ENCODE results near the gene SPEG. TPM values are rescaled to one million over a fixed set of nuclear protein-coding genes. Genes with fewer than 3 reads are reported as not detected.

Gene SPEG
- polyA plus RNA-seq, 1 donor (not counting 4 experiments of a cell fraction or from before 2014, with no cell fraction given), result 18.8 TPM

GRCh38 chr2:219523031-219523671 lies 88.5 kb downstream of the SPEG start:
- H3K27me3 ChIP-seq (ENCODE audit: control insufficient read depth, extremely low read depth, insufficient read depth, low read length), result peaks cover 50% of the 10 kb centered on the region
- no peaks in the 10 kb centered on the region for H3K79me2 ChIP-seq (ENCODE audit: control insufficient read depth, insufficient read depth, low read length)
- no peak overlapping the region for H3K27ac ChIP-seq (ENCODE audit: control insufficient read depth, insufficient read depth, low read length)
- FAIRE-seq, result no peak
- H3K4me2 ChIP-seq (ENCODE audit: control insufficient read depth, extremely low read depth, insufficient read depth, low read depth, low read length), result peak overlapping the region; percentile 51
- TF ChIP-seq CTCF (optimal IDR thresholded peaks at IDR 0.05 in 1 of 3, IDR thresholded peaks at IDR 0.05 in 1 of 3, conservative IDR thresholded peaks at IDR 0.05 in 1 of 3; ENCODE audit: extremely low read depth in 1 of 3, insufficient read depth in 2 of 3, low read length in 3 of 3), result peak in 1 of 3 experiments; percentile 11
- TF ChIP-seq EZH2 (IDR thresholded peaks at IDR 0.05; ENCODE audit: low read length), result no peak
- no peaks in the 10 kb centered on the region for H3K9me3 ChIP-seq (ENCODE audit: control insufficient read depth, low read depth, low read length)
- peak overlapping the region; percentile 8 for H2AFZ ChIP-seq (ENCODE audit: control insufficient read depth, low read length)
- peaks cover 3% of the 10 kb centered on the region for H4K20me1 ChIP-seq (ENCODE audit: control insufficient read depth, extremely low read depth, insufficient read depth, low read length)
- no peak overlapping the region for H3K4me3 ChIP-seq (ENCODE audit: control insufficient read depth in 2 of 3, extremely low read depth in 1 of 3, insufficient read depth in 2 of 3, low read depth in 1 of 3, low read length in 3 of 3)
- no peak overlapping the region for H3K9ac ChIP-seq (ENCODE audit: control insufficient read depth, extremely low read depth, insufficient read depth, low read length)
- no peaks in the 10 kb centered on the region for H3K9me1 ChIP-seq (ENCODE audit: control insufficient read depth, extremely low read depth, insufficient read depth, low read length)
- dilution Hi-C loops (cut with MboI; ENCODE audit: extremely low pct_ligation_motif_present, low sequenced_read_pairs), result no loop called here
- no peak for DNase-seq (ENCODE audit: low read depth, low spot score)
- H3K4me1 ChIP-seq (ENCODE audit: control insufficient read depth, extremely low read depth, insufficient read depth, low read length), result peaks cover 8% of the 10 kb centered on the region
- no peaks in the 10 kb centered on the region for H3K36me3 ChIP-seq (ENCODE audit: control insufficient read depth in 2 of 2, extremely low read depth in 1 of 2, insufficient read depth in 2 of 2, low read length in 2 of 2)

GRCh38 chr2:219524817-219525216 lies 90.2 kb downstream of the SPEG start:
- H3K9me1 ChIP-seq (ENCODE audit: control insufficient read depth, extremely low read depth, insufficient read depth, low read length), result no peaks in the 10 kb centered on the region
- no peak overlapping the region for H2AFZ ChIP-seq (ENCODE audit: control insufficient read depth, low read length)
- H3K27me3 ChIP-seq (ENCODE audit: control insufficient read depth, extremely low read depth, insufficient read depth, low read length), result peaks cover 57% of the 10 kb centered on the region

More at GRCh38 chr2:219524817-219525216, 90.2 kb downstream of the SPEG start:
- no peaks in the 10 kb centered on the region for H3K36me3 ChIP-seq (ENCODE audit: control insufficient read depth in 2 of 2, extremely low read depth in 1 of 2, insufficient read depth in 2 of 2, low read length in 2 of 2)
- no peak overlapping the region for H3K4me2 ChIP-seq (ENCODE audit: control insufficient read depth, extremely low read depth, insufficient read depth, low read depth, low read length)
- no peak overlapping the region for H3K27ac ChIP-seq (ENCODE audit: control insufficient read depth, insufficient read depth, low read length)
- no peak overlapping the region for H3K4me3 ChIP-seq (ENCODE audit: control insufficient read depth in 2 of 3, extremely low read depth in 1 of 3, insufficient read depth in 2 of 3, low read depth in 1 of 3, low read length in 3 of 3)
- no peaks in the 10 kb centered on the region for H3K9me3 ChIP-seq (ENCODE audit: control insufficient read depth, low read depth, low read length)
- no peak for FAIRE-seq
- no peak overlapping the region for H3K9ac ChIP-seq (ENCODE audit: control insufficient read depth, extremely low read depth, insufficient read depth, low read length)
- TF ChIP-seq CTCF (optimal IDR thresholded peaks at IDR 0.05 in 1 of 3, IDR thresholded peaks at IDR 0.05 in 1 of 3, conservative IDR thresholded peaks at IDR 0.05 in 1 of 3; ENCODE audit: extremely low read depth in 1 of 3, insufficient read depth in 2 of 3, low read length in 3 of 3) (no peak), EZH2 (IDR thresholded peaks at IDR 0.05; ENCODE audit: low read length) (no peak)
- no peak for DNase-seq (ENCODE audit: low read depth, low spot score)
- dilution Hi-C loops (cut with MboI; ENCODE audit: extremely low pct_ligation_motif_present, low sequenced_read_pairs), result no loop called here
- peaks cover 8% of the 10 kb centered on the region for H3K4me1 ChIP-seq (ENCODE audit: control insufficient read depth, extremely low read depth, insufficient read depth, low read length)
- H4K20me1 ChIP-seq (ENCODE audit: control insufficient read depth, extremely low read depth, insufficient read depth, low read length), result peaks cover 3% of the 10 kb centered on the region
- no peaks in the 10 kb centered on the region for H3K79me2 ChIP-seq (ENCODE audit: control insufficient read depth, insufficient read depth, low read length)
